Thoracic aorta (tissue), 2 donors: ENCODE data around the gene ENDOD1. TPM values are rescaled to one million over a fixed set of nuclear protein-coding genes. Genes with fewer than 3 reads are reported as not detected.
"Not testable (repeated sequence)": the region's sequence is repeated elsewhere in the genome, so short reads cannot be mapped to it uniquely, and the experiment has no call there.

Source experiments
- ATAC-seq: fragments of 150-250 bp; one replicate; pipeline ENCODE4 v1.8.0; 2017; ENCODE audit warnings: low read depth; ENCODE audit not compliant: insufficient number of reproducible peaks, low FRiP score
- DNase-seq: peaks from one replicate; pipeline ENCODE4 v3.0.0-alpha.2; 2020; ENCODE audit warnings: low spot score
- H3K27ac ChIP-seq, 2 donors: fragments of 200-600 bp; sonication (generic); 1 replicate in 1 of 2; 2 replicates in 1 of 2; pipeline ENCODE4 v1.5.1; 2016; ENCODE audit warnings: mild to moderate bottlenecking in 2 of 2, moderate library complexity in 2 of 2
- H3K27me3 ChIP-seq: fragments of 200-600 bp; sonication (generic); replicated peaks from 2 replicates; pipeline ENCODE4 v1.6.0; 2016; ENCODE audit warnings: mild to moderate bottlenecking; ENCODE audit not compliant: insufficient read depth
- H3K36me3 ChIP-seq: fragments of 200-600 bp; sonication (generic); one replicate; pipeline ENCODE4 v1.5.1; 2016
- H3K4me1 ChIP-seq, 2 donors: fragments of 200-600 bp; sonication (generic); 1 replicate in 1 of 2; 2 replicates in 1 of 2; pipeline versions ENCODE4 v1.5.1 to v1.6.0; 2016; ENCODE audit warnings: low read depth in 2 of 2, mild to moderate bottlenecking in 1 of 2; ENCODE audit not compliant: control insufficient read depth in 1 of 2
- H3K4me3 ChIP-seq: fragments of 200-600 bp; sonication (generic); 2 replicates; pipeline ENCODE4 v1.5.1; 2016; ENCODE audit warnings: mild to moderate bottlenecking
- H3K9me3 ChIP-seq: fragments of 200-600 bp; sonication (generic); 2 replicates; pipeline ENCODE4 v1.5.1; 2016
- total RNA-seq, 2 donors: library from RNA; depleted of rRNA; stranded (reverse); fragments of >200 nt; gene quantifications; one replicate each; pipeline versions ENCODE4 v1.1.0 to v1.2.3, GENCODE V29; 2016
- TF ChIP-seq, protein P1 (sequence below): fragments of 200-600 bp; sonication (generic); IDR thresholded peaks from one replicate; pipeline ENCODE4 v1.5.1; 2019; ENCODE audit warnings: antibody characterized with exemption

The ENDOD1 gene
- total RNA-seq, 2 donors from 2014 or later = 86.9 to 155 TPM

DNA sequence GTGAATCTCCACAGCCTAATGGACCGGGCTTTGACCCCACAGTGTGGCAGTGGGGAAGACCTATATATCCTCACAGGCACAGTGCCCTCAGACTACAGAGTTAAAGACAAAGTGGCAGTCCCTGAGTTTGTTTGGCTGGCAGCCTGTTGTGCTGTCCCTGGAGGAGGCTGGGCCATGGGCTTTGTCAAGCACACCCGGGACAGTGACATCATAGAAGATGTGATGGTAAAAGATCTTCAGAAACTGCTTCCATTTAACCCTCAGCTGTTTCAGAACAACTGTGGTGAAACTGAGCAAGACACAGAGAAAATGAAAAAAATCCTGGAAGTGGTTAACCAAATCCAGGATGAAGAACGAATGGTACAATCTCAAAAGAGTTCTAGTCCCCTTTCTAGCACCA is 39.0 kb downstream of the ENDOD1 start:
- Histone ChIP-seq H3K27ac (no peak overlapping the region), H3K4me3 (no peak overlapping the region), H3K9me3 (no peaks in the 10 kb centered on the region), H3K4me1 (no peaks in the 10 kb centered on the region), H3K27me3 (no peaks in the 10 kb centered on the region), H3K36me3 (no peaks in the 10 kb centered on the region)
- ATAC-seq (no peak), DNase-seq (no peak)
- TF ChIP-seq, protein P1, sequence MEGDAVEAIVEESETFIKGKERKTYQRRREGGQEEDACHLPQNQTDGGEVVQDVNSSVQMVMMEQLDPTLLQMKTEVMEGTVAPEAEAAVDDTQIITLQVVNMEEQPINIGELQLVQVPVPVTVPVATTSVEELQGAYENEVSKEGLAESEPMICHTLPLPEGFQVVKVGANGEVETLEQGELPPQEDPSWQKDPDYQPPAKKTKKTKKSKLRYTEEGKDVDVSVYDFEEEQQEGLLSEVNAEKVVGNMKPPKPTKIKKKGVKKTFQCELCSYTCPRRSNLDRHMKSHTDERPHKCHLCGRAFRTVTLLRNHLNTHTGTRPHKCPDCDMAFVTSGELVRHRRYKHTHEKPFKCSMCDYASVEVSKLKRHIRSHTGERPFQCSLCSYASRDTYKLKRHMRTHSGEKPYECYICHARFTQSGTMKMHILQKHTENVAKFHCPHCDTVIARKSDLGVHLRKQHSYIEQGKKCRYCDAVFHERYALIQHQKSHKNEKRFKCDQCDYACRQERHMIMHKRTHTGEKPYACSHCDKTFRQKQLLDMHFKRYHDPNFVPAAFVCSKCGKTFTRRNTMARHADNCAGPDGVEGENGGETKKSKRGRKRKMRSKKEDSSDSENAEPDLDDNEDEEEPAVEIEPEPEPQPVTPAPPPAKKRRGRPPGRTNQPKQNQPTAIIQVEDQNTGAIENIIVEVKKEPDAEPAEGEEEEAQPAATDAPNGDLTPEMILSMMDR = no peak

GRCh38 chr11:95132956-95133355 is 43.3 kb downstream of the ENDOD1 start:
- DNase-seq = no peak
- Histone ChIP-seq H3K27ac (no peak overlapping the region), H3K9me3 (no peaks in the 10 kb centered on the region), H3K27me3 (no peaks in the 10 kb centered on the region), H3K4me3 (no peak overlapping the region), H3K4me1 (no peaks in the 10 kb centered on the region), H3K36me3 (no peaks in the 10 kb centered on the region)
- TF ChIP-seq, protein P1 = no peak
- no peak for ATAC-seq

- H3K4me1 ChIP-seq = no peaks in the 10 kb centered on the region
- DNase-seq = no peak
- no peak overlapping the region for H3K27ac ChIP-seq
- TF ChIP-seq, protein P1 = no peak
- H3K9me3 ChIP-seq = no peaks in the 10 kb centered on the region
- H3K27me3 ChIP-seq = no peaks in the 10 kb centered on the region
- H3K4me3 ChIP-seq = no peak overlapping the region
- ATAC-seq = no peak
- no peaks in the 10 kb centered on the region for H3K36me3 ChIP-seq
These were observed 44.8 kb downstream of the ENDOD1 start for GRCh38 chr11:95134491-95134890.

- Histone ChIP-seq H3K36me3 (no peaks in the 10 kb centered on the region), H3K4me1 (no peaks in the 10 kb centered on the region), H3K9me3 (no peaks in the 10 kb centered on the region), H3K27me3 (no peaks in the 10 kb centered on the region), H3K27ac (no peak overlapping the region), H3K4me3 (no peak overlapping the region)
- TF ChIP-seq, protein P1 = no peak
- no peak for DNase-seq
- ATAC-seq = no peak
These were observed 45.5 kb downstream of the ENDOD1 start for GRCh38 chr11:95135155-95135554.

GRCh38 chr11:95135880-95136279 is 46.2 kb downstream of the ENDOD1 start:
- no peak overlapping the region for H3K27ac ChIP-seq
- no peak overlapping the region for H3K4me3 ChIP-seq
- H3K9me3 ChIP-seq = no peaks in the 10 kb centered on the region
- DNase-seq (no peak), ATAC-seq (no peak)
- TF ChIP-seq, protein P1 = no peak
- H3K27me3 ChIP-seq = no peaks in the 10 kb centered on the region
- H3K36me3 ChIP-seq = no peaks in the 10 kb centered on the region
- no peaks in the 10 kb centered on the region for H3K4me1 ChIP-seq

- H3K9me3 ChIP-seq, H3K36me3 ChIP-seq, ATAC-seq, H3K27ac ChIP-seq, H3K27me3 ChIP-seq, H3K4me3 ChIP-seq, DNase-seq, H3K4me1 ChIP-seq: not testable (repeated sequence)
These were observed 47.1 kb downstream of the ENDOD1 start for GRCh38 chr11:95136747-95137146.
